Pons (tissue), 1 donor: ENCODE results near the gene TRIM4.
"Not testable (repeated sequence)": the region's sequence is repeated elsewhere in the genome, so short reads cannot be mapped to it uniquely, and the experiment has no call there.

ENCODE experiments used
- DNase-seq: peaks from one replicate; pipeline ENCODE4 v3.0.0-alpha.2; 2016; ENCODE audit warnings: low spot score

TRIM4 gene

GRCh38 chr7:99920149-99920548 is 819 bp upstream of the TRIM4 start:
- no peak for DNase-seq

GRCh38 chr7:99919814-99920112 is 433 bp upstream of the TRIM4 start:
- no peak for DNase-seq

GRCh38 chr7:99910976-99911375 is 8.4 kb downstream of the TRIM4 start:
- DNase-seq: no peak

DNA sequence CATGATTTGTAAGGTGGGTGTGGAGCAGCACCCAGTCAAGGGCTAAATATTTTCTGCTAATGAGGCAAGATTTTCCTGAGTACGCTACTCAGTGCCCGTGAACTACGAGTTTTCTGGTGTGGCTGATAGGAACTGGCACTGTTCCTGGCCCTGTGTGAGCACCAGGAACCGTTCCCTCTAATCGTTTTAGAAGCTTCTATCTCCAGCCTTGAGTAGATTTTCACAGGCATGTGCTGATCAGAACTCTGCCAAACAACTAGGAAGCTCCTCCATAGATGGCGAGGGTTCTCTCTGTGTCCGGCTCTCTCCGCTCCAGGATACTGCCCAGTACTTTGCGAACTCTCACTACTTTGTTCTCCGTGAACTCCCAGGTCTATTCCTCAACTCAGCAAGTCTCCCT is 17.7 kb downstream of the TRIM4 start:
- DNase-seq: no peak

DNA sequence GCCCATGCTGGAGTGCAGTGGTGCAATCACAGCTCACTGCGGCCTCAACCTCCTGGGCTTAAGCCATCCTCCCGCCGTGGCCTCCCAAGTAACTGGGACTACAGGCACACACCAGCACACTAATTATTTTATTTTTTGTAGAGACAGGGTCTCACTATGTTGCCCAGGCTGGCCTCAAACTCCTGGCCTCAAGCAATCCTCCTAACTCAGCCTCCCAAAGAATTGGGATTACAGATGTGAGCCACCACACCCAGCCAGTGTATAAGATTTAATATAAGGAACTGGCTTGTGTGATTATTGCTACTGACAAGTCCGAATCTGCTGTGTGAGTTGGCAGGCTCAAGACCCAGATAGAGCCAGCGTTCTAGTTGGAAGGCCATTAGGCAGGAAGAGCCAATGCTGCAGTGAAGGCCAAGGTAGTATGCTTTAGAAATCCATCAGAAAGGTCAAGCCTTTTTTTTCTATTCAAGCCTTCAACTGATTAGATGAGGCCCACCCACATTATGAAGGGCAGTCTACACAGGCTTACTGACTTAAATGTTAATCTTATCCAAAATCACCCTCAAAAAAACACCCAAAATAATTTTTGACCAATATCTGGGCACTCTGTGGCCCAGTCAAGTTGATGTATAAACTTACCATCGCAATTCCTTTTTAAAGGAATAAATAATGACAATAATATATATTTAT is 19.4 kb downstream of the TRIM4 start:
- DNase-seq: no peak

- no peak for DNase-seq
These were observed 20.5 kb downstream of the TRIM4 start for GRCh38 chr7:99898836-99899235.

GRCh38 chr7:99898023-99898357 is 21.3 kb downstream of the TRIM4 start:
- no peak for DNase-seq

GRCh38 chr7:99897322-99898022 is 21.9 kb downstream of the TRIM4 start:
- DNase-seq: no peak

DNA sequence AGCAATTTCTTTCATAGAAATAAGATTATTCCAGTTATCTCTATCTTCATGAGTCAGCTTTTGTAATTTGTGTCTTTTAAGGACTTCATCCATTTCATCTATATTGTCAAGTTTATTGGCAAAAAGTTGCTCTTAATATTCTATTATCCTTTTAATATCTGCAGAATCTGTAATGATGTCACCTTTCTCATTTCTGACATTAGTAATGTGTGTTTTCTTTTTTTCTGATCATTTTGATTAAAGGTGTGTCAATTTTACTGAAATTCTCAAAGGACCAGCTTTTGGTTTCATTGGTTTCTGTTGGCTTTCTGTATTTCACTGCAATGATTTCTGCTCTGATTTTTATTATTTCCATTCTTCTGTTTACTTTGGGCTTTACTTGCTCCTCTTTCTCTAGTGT is 24.6 kb downstream of the TRIM4 start:
- DNase-seq: no peak

GRCh38 chr7:99893280-99893679 is 26.1 kb downstream of the TRIM4 start:
- DNase-seq: no peak

GRCh38 chr7:99890348-99890747 is 29.0 kb downstream of the TRIM4 start:
- DNase-seq: not testable (repeated sequence)

DNA sequence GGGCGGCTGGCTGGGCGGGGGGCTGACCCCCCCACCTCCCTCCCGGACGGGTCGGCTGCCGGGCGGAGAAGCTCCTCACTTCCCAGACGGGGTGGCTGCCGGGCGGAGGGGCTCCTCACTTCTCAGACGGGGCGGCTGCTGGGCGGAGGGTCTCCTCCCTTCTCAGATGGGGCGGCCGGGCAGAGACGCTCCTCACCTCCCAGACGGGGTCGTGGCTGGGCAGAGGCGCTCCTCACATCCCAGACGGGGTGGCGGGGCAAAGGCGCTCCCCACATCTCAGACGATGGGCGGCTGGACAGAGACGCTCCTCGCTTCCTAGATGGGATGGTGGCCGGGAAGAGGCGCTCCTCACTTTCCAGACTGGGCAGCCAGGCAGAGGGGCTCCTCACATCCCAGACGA is 31.0 kb downstream of the TRIM4 start:
- DNase-seq: not testable (repeated sequence)

GRCh38 chr7:99881370-99881769 is 38.0 kb downstream of the TRIM4 start:
- no peak for DNase-seq

DNA sequence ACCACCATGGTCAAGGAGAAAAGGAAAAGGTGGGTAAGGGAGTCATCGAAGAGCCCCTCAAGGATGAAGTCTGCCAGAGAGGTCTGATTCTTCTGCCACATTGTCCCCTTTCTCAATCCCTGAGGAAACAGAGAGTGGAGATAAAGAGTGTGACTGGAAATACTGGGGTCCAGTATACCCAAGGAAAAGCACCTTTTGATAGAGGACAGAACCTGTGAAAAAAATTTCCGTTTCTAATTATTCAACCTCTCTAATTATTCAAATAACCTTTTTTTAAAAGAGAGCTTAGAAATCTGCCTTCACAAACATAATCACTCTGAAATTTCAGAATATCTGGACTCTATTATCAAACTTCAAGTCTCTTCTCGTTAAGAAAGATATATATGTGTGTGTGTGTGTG is 42.4 kb downstream of the TRIM4 start, which contains the start of gene OR2AE1:
Gene OR2AE1 (minus strand): TSS at position 101 of the 400 bp plus-strand sequence. CDS start 0 bp downstream, at position 101.
- DNase-seq: no peak

GRCh38 chr7:99876491-99876890 is 42.8 kb downstream of the TRIM4 start:
- no peak for DNase-seq

DNA sequence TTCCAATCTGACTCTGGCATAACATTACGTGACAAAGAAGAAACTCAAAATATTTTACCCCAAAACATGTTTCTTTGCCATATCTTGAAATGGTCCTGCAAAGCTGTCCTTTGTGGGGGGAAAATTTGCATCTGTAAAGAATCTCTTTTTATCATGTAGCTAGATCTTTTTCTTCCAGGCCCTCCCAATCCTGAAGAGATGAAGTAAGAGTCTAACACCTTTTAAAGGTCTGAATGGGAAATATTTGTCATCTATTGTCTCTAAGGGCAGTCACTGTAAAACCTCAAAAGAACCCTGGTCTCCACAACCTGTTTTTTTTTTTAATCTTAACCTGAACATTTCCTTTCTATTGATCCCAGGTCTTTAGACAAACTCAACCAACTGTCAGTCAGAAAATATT is 51.1 kb downstream of the TRIM4 start:
- DNase-seq: no peak

- DNase-seq: not testable (repeated sequence)
These were observed 51.9 kb downstream of the TRIM4 start for GRCh38 chr7:99867477-99867876.

- DNase-seq: no peak
These were observed 55.4 kb downstream of the TRIM4 start for GRCh38 chr7:99863847-99864440.

DNA sequence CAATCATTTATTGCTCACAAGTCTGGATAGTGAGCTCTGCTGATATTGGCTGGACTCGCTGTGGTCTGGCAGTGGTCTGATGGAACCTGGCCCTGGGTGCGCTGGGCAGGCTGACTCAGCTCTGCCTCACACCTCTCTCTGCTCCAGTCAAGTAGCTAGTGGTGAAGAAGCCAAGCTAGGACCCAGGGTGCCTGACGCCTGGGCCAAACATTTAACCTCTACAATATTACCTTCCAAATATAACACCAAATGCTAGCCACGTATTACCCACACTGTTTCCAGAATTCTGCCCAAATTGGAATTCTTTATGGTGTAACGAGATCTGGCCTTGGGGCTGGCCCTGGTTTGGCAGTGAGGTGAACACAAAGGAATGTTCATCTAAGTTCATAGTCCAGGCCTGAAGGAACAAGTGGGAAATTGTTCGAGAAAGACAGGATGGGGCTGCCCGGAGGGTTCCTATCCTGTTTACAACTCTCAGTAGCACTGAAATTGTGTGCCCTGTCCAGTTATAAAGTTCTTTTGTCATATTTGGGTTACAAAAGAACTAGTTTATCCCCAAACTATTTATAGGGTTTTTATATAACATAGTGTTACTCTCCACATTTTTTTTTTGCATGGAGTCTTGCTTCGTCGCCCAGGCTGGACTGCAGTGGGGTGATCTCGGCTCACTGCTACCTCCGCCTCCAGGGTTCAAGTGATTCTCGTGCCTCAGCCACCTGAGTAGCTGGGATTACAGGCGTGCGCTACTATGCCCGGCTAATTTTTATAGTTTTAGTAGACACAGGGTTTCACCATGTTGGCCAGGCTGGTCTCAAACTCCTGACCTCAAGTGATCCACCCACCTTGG is 58.8 kb downstream of the TRIM4 start:
- no peak for DNase-seq

GRCh38 chr7:99855236-99855635 is 64.1 kb downstream of the TRIM4 start:
- DNase-seq: no peak

DNA sequence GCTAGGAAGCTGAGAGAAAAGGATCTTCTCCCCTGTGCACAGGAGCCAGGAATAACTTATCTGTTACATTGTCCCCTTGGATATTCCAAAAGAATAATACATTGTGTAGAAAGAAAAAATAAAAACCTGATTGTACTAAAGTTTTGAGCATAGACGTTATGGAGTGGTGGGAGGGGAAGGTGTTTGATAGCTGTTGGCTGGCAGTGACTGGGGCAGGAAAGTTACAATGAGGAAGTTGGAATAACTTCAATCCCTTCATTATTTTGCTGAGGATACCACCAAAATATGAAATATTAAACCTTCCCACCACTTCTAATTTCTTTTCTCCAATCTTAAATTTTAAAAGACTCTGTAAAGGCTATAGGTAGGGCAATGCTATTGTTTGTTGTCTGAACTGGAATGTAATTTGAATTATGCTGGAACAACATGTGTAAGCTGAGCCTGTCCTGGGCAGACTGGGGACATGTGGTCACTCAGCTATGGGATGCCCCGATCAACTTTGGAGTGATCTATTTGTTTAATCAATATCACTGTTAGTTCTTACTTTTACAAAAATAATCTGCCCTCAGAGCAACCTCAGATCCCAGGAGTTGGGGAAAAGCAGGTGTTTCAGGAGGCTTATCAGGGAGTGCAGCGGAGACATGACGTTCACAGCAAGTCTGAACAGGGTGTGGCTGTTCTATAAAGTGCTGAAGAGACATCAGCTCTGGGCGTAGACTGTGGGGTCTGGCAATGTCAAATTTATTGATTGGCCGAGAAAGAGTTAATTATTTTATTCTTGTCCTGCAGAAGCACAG is 70.7 kb downstream of the TRIM4 start:
- no peak for DNase-seq

- DNase-seq: no peak
These were observed 75.0 kb downstream of the TRIM4 start for GRCh38 chr7:99844328-99844727.
